Lower leg skin (tissue), 3 donors: ENCODE data around the gene PLCXD3.

Source experiments
- CTCF ChIP-seq, 3 donors: fragments of 450-650 bp; IDR thresholded peaks; one replicate each; pipeline ENCODE4 v1.5.1; 2016; ENCODE audit warnings: antibody characterized with exemption in 3 of 3, mild to moderate bottlenecking in 3 of 3, moderate library complexity in 2 of 3
- POLR2A ChIP-seq, 2 donors: fragments of 450-650 bp; IDR thresholded peaks; one replicate each; pipeline ENCODE4 v1.6.1; 2016 to 2017; ENCODE audit warnings: antibody characterized with exemption in 2 of 2, mild to moderate bottlenecking in 1 of 2, moderate library complexity in 1 of 2

GRCh38 chr5:41459557-41459956 is 50.8 kb downstream of the PLCXD3 start:
- no peak for TF ChIP-seq CTCF (IDR thresholded peaks at IDR 0.05)
- TF ChIP-seq POLR2A (IDR thresholded peaks at IDR 0.05): no peak
